Measurements from ENCODE around the gene CEP78. TPM values are rescaled to one million over a fixed set of nuclear protein-coding genes. Genes with fewer than 3 reads are reported as not detected.
"Not testable (repeated sequence)": the region's sequence is repeated elsewhere in the genome, so short reads cannot be mapped to it uniquely, and the experiment has no call there.

CEP78 gene
- total RNA-seq, 1 donor from 2014 or later: 66.4 TPM

GRCh38 chr9:78218890-78219289 is 17.0 kb upstream of the CEP78 start:
- TF ChIP-seq CTCF (conservative IDR thresholded peaks at IDR 0.05): no peak
- no peaks in the 10 kb centered on the region for H3K27me3 Mint-ChIP-seq (ENCODE audit: low read depth)

GRCh38 chr9:78221425-78221824 is 14.4 kb upstream of the CEP78 start:
- Mint-ChIP-seq H3K9me3 (peaks cover 5% of the 10 kb centered on the region), H3K4me3 (no peak overlapping the region), H3K27me3 (ENCODE audit: low read depth) (no peaks in the 10 kb centered on the region), H3K4me1 (no peaks in the 10 kb centered on the region), H3K27ac (ENCODE audit: unreplicated experiment) (no peak overlapping the region), H3K36me3 (ENCODE audit: low read depth) (no peaks in the 10 kb centered on the region)
- DNase-seq (ENCODE audit: low read depth, low spot score): no peak
- no peak for TF ChIP-seq CTCF (conservative IDR thresholded peaks at IDR 0.05)

More at GRCh38 chr9:78218890-78219289, 17.0 kb upstream of the CEP78 start:
- Mint-ChIP-seq H3K27ac (ENCODE audit: unreplicated experiment) (no peak overlapping the region), H3K4me3 (no peak overlapping the region), H3K9me3 (peaks cover 5% of the 10 kb centered on the region), H3K4me1 (peaks cover under 1% of the 10 kb centered on the region), H3K36me3 (ENCODE audit: low read depth) (no peaks in the 10 kb centered on the region)
- DNase-seq (ENCODE audit: low read depth, low spot score): no peak

- H3K27ac Mint-ChIP-seq (ENCODE audit: unreplicated experiment); H3K27me3 Mint-ChIP-seq (ENCODE audit: low read depth); H3K36me3 Mint-ChIP-seq (ENCODE audit: low read depth); H3K4me3 Mint-ChIP-seq; H3K4me1 Mint-ChIP-seq; H3K9me3 Mint-ChIP-seq; DNase-seq (ENCODE audit: low read depth, low spot score): not testable (repeated sequence)
These were observed 14.0 kb upstream of the CEP78 start for GRCh38 chr9:78221841-78222240.

- H3K9me3 Mint-ChIP-seq: no peaks in the 10 kb centered on the region
- DNase-seq (ENCODE audit: low read depth, low spot score): no peak
- TF ChIP-seq CTCF (conservative IDR thresholded peaks at IDR 0.05): no peak
These were observed 5.1 kb upstream of the CEP78 start for GRCh38 chr9:78230761-78231160.

GRCh38 chr9:78232471-78232870 is 3.4 kb upstream of the CEP78 start:
- not testable (repeated sequence) for H3K27me3 Mint-ChIP-seq (ENCODE audit: low read depth); H3K27ac Mint-ChIP-seq (ENCODE audit: unreplicated experiment); H3K9me3 Mint-ChIP-seq; H3K4me3 Mint-ChIP-seq; H3K36me3 Mint-ChIP-seq (ENCODE audit: low read depth); DNase-seq (ENCODE audit: low read depth, low spot score)
- H3K4me1 Mint-ChIP-seq: peaks cover 14% of the 10 kb centered on the region

More at GRCh38 chr9:78230761-78231160, 5.1 kb upstream of the CEP78 start:
- Mint-ChIP-seq H3K27me3 (ENCODE audit: low read depth) (no peaks in the 10 kb centered on the region), H3K27ac (ENCODE audit: unreplicated experiment) (no peak overlapping the region), H3K36me3 (ENCODE audit: low read depth) (no peaks in the 10 kb centered on the region), H3K4me3 (peak overlapping the region; percentile 20), H3K4me1 (peaks cover 7% of the 10 kb centered on the region)

- H3K4me3 Mint-ChIP-seq: no peak overlapping the region
These were observed 1.1 kb upstream of the CEP78 start for GRCh38 chr9:78234810-78235209.

More at GRCh38 chr9:78234810-78235209, 1.1 kb upstream of the CEP78 start:
- peaks cover 8% of the 10 kb centered on the region for H3K36me3 Mint-ChIP-seq (ENCODE audit: low read depth)
- H3K27ac Mint-ChIP-seq (ENCODE audit: unreplicated experiment): no peak overlapping the region
- DNase-seq (ENCODE audit: low read depth, low spot score): no peak
- peaks cover 33% of the 10 kb centered on the region for H3K4me1 Mint-ChIP-seq
- TF ChIP-seq CTCF (conservative IDR thresholded peaks at IDR 0.05): no peak
- H3K27me3 Mint-ChIP-seq (ENCODE audit: low read depth): no peaks in the 10 kb centered on the region
- no peaks in the 10 kb centered on the region for H3K9me3 Mint-ChIP-seq
